ENCODE measurements around the gene KARS1. TPM values are rescaled to one million over a fixed set of nuclear protein-coding genes. Genes with fewer than 3 reads are reported as not detected.

KARS1 gene
- total and polyA plus RNA-seq, 2 experiments from 2014 or later, result 117 to 130 TPM

GRCh38 chr16:75618780-75619179, 28.7 kb downstream of the KARS1 start:
- Histone ChIP-seq H3K27ac (no peak overlapping the region), H3K4me1 (ENCODE audit: insufficient read depth) (peaks cover 24% of the 10 kb centered on the region), H4K20me1 (ENCODE audit: insufficient read depth) (no peaks in the 10 kb centered on the region), H2AFZ (no peak overlapping the region), H3K9me3 (ENCODE audit: low read depth) (no peaks in the 10 kb centered on the region), H3F3A (ENCODE audit: insufficient read depth) (peaks cover 13% of the 10 kb centered on the region), H3K9me2 (ENCODE audit: insufficient read depth) (no peaks in the 10 kb centered on the region), H3K4me3 (no peak overlapping the region), H3K27me3 (replicated peaks; ENCODE audit: insufficient read depth) (no peaks in the 10 kb centered on the region), H3K9ac (no peak overlapping the region), H3K4me2 (ENCODE audit: unreplicated experiment) (no peak overlapping the region), H3K36me3 (ENCODE audit: low read depth) (peaks cover 22% of the 10 kb centered on the region; the same call in 1 of the 2 replicates), H3K79me2 (ENCODE audit: insufficient read depth) (peaks cover 22% of the 10 kb centered on the region)
- in situ Hi-C loops (cut with MboI), result loop anchor here (25.0 kb wide), 1 partner anchor 406 kb away; the partner anchor contains the start of genes CTRB1 and CTRB2
- 75 to 78% methylated on average over 2 of the region's 2 CpGs for WGBS, 2 experiments (ENCODE audit: low coverage in 1 of 2, low lambda C conversion rate in 2 of 2, missing lambda C conversion rate in 2 of 2)
- TF ChIP-seq EZH2 (IDR thresholded peaks at IDR 0.05; ENCODE audit: insufficient read depth, poor library complexity, severe bottlenecking) (no peak), EZH2phosphoT487 (IDR thresholded peaks at IDR 0.05; ENCODE audit: insufficient read depth, low read depth) (no peak)
- no peak for DNase-seq

GRCh38 chr16:75617121-75617520, 30.3 kb downstream of the KARS1 start:
- Histone ChIP-seq H3K4me3 (no peak overlapping the region), H3K9me2 (ENCODE audit: insufficient read depth) (no peaks in the 10 kb centered on the region), H3K4me1 (ENCODE audit: insufficient read depth) (peaks cover 21% of the 10 kb centered on the region), H2AFZ (no peak overlapping the region), H3K27me3 (replicated peaks; ENCODE audit: insufficient read depth) (no peaks in the 10 kb centered on the region), H3K9me3 (ENCODE audit: low read depth) (no peaks in the 10 kb centered on the region), H3K36me3 (ENCODE audit: low read depth) (peaks cover 22% of the 10 kb centered on the region; the same call in 1 of the 2 replicates), H3K4me2 (ENCODE audit: unreplicated experiment) (no peak overlapping the region), H4K20me1 (ENCODE audit: insufficient read depth) (no peaks in the 10 kb centered on the region), H3K27ac (no peak overlapping the region), H3K79me2 (ENCODE audit: insufficient read depth) (peaks cover 19% of the 10 kb centered on the region), H3K9ac (no peak overlapping the region), H3F3A (ENCODE audit: insufficient read depth) (peaks cover 4% of the 10 kb centered on the region)
- TF ChIP-seq EZH2 (IDR thresholded peaks at IDR 0.05; ENCODE audit: insufficient read depth, poor library complexity, severe bottlenecking), result no peak
- no peak for TF ChIP-seq EZH2phosphoT487 (IDR thresholded peaks at IDR 0.05; ENCODE audit: insufficient read depth, low read depth)
- 98 to 100% methylated on average over 3 of the region's 3 CpGs for WGBS, 2 experiments (ENCODE audit: low coverage in 1 of 2, low lambda C conversion rate in 2 of 2, missing lambda C conversion rate in 2 of 2)
- no peak for DNase-seq
- in situ Hi-C loops (cut with MboI), result loop anchor here (25.0 kb wide), 1 partner anchor 405 kb away; the partner anchor contains the start of genes CTRB1 and CTRB2

DNA sequence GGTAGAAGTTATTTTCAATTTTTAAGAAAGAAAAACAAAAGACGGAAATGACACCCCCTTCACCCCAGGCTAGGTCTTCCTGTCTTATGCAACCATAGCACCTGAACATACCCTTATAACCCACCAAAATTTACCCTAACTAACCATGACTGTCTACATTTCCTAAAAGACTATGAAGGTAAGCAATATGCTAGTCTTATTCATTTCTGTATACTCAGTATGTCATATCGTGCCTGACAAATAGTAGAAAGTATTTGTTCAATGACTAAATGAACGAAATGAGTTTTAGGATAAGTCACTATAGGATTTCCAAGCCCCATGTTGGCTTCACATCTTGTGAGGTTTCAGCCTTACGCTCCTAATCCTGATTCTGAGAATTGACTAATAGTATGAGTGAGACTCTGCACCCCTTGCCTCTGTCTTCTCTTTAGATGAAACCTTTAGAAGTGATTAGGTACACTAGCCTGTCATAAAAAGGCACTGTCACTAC, 30.9 kb downstream of the KARS1 start:
- in situ Hi-C loops (cut with MboI), result loop anchor here (25.0 kb wide), 1 partner anchor 404 kb away; the partner anchor contains the start of genes CTRB1 and CTRB2
- Histone ChIP-seq H3K27ac (no peak overlapping the region), H3K4me2 (ENCODE audit: unreplicated experiment) (no peak overlapping the region), H3K9me2 (ENCODE audit: insufficient read depth) (no peaks in the 10 kb centered on the region), H3F3A (ENCODE audit: insufficient read depth) (peaks cover 4% of the 10 kb centered on the region; the same call in 1 of the 2 replicates), H3K79me2 (ENCODE audit: insufficient read depth) (peaks cover 13% of the 10 kb centered on the region), H2AFZ (no peak overlapping the region), H3K36me3 (ENCODE audit: low read depth) (peaks cover 22% of the 10 kb centered on the region; the same call in 1 of the 2 replicates), H3K9me3 (ENCODE audit: low read depth) (no peaks in the 10 kb centered on the region), H3K4me3 (no peak overlapping the region), H3K9ac (no peak overlapping the region), H3K27me3 (replicated peaks; ENCODE audit: insufficient read depth) (no peaks in the 10 kb centered on the region), H4K20me1 (ENCODE audit: insufficient read depth) (no peaks in the 10 kb centered on the region), H3K4me1 (ENCODE audit: insufficient read depth) (peaks cover 15% of the 10 kb centered on the region)
- TF ChIP-seq EZH2phosphoT487 (IDR thresholded peaks at IDR 0.05; ENCODE audit: insufficient read depth, low read depth) (no peak), EZH2 (IDR thresholded peaks at IDR 0.05; ENCODE audit: insufficient read depth, poor library complexity, severe bottlenecking) (no peak)
- 93 to 98% methylated on average over 4 of the region's 4 CpGs for WGBS, 2 experiments (ENCODE audit: low coverage in 1 of 2, low lambda C conversion rate in 2 of 2, missing lambda C conversion rate in 2 of 2)
- no peak for DNase-seq

DNA sequence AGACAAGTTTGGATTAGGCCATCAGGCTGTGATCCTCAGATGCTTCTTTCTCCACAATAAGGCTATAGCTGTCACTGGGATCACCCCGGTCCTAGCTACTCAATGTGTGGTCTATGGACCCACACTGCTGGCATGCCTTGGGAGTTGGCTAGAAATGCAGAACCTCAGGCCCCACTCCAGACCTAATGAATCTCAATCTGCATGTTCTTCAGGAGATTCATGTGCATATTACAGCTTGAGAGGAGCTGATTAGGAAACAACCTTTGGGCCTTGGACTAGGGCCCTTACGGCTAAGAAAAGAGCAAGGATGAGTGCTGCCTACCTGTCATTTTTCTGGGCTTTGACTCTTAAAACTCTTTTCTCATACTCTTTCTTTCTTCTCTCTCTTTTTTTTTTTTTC, 31.8 kb downstream of the KARS1 start:
- Histone ChIP-seq H3F3A (ENCODE audit: insufficient read depth) (peaks cover 4% of the 10 kb centered on the region; the same call in 1 of the 2 replicates), H2AFZ (no peak overlapping the region), H4K20me1 (ENCODE audit: insufficient read depth) (no peaks in the 10 kb centered on the region), H3K9me3 (ENCODE audit: low read depth) (no peaks in the 10 kb centered on the region), H3K36me3 (ENCODE audit: low read depth) (peaks cover 22% of the 10 kb centered on the region; the same call in 1 of the 2 replicates), H3K79me2 (ENCODE audit: insufficient read depth) (0 out of 2 replicates have a peak, but pooled peaks cover 4% of the 10 kb centered on the region), H3K4me2 (ENCODE audit: unreplicated experiment) (no peak overlapping the region), H3K9me2 (ENCODE audit: insufficient read depth) (no peaks in the 10 kb centered on the region), H3K27ac (no peak overlapping the region), H3K4me3 (no peak overlapping the region), H3K4me1 (ENCODE audit: insufficient read depth) (peaks cover 6% of the 10 kb centered on the region), H3K27me3 (replicated peaks; ENCODE audit: insufficient read depth) (no peaks in the 10 kb centered on the region), H3K9ac (no peak overlapping the region)
- TF ChIP-seq EZH2phosphoT487 (IDR thresholded peaks at IDR 0.05; ENCODE audit: insufficient read depth, low read depth) (no peak), EZH2 (IDR thresholded peaks at IDR 0.05; ENCODE audit: insufficient read depth, poor library complexity, severe bottlenecking) (no peak)
- in situ Hi-C loops (cut with MboI), result loop anchor here (25.0 kb wide), 1 partner anchor 403 kb away; the partner anchor contains the start of genes CTRB1 and CTRB2
- WGBS, 2 experiments (ENCODE audit: low coverage in 1 of 2, low lambda C conversion rate in 2 of 2, missing lambda C conversion rate in 2 of 2), result 98 to 100% methylated on average over 2 of the region's 2 CpGs
- no peak for DNase-seq

Measured in GM23248 (cell line).